K562 (cell line): ENCODE results near the gene DUSP28. TPM values are rescaled to one million over a fixed set of nuclear protein-coding genes. Genes with fewer than 3 reads are reported as not detected.

Experiments used
- CHD7 ChIP-seq: fragments of 200-600 bp; sonication (generic); IDR thresholded peaks from one replicate; pipeline ENCODE4 v1.6.1; 2012; ENCODE audit warnings: mild to moderate bottlenecking, low read depth, low read length, inconsistent platforms
- CREB3 ChIP-seq: fragments of 450-650 bp; conservative IDR thresholded peaks from 2 replicates; pipeline ENCODE4 v1.6.1; 2016; ENCODE audit warnings: missing genetic modification characterization, low read depth, mild to moderate bottlenecking, missing compliant biosample characterization, moderate library complexity
- ETV6 ChIP-seq, 3 experiments: fragments of 150-350 bp in 1 of 3; sonication (generic) in 1 of 3; formaldehyde crosslinking in 1 of 3; IDR thresholded peaks; 2 replicates each; pipeline versions ENCODE4 v1.6.1 to v1.8.0; 2014 to 2022; ENCODE audit warnings: borderline replicate concordance in 2 of 3, low read depth in 2 of 3, antibody characterized with exemption in 1 of 3, low read length in 1 of 3, mild to moderate bottlenecking in 1 of 3, missing genetic modification reagents in 1 of 3
- HOMEZ ChIP-seq: fragments of 250-450 bp; sonication (Bioruptor Pico); IDR thresholded peaks from 2 replicates; pipeline ENCODE4 v1.4.0; 2020; ENCODE audit warnings: mild to moderate bottlenecking, moderate library complexity
- JUND ChIP-seq, 2 experiments: IDR thresholded peaks; 2 replicates in 1 of 2; 3 replicates in 1 of 2; pipeline ENCODE4 v1.6.1; 2011; ENCODE audit warnings: borderline replicate concordance in 2 of 2, low read depth in 2 of 2, low read length in 2 of 2, improper control_type of control experiment in 1 of 2, missing biosample characterization in 1 of 2, missing genetic modification characterization in 1 of 2, missing genetic modification reagents in 1 of 2
- KLF1 ChIP-seq: fragments of 450-650 bp; IDR thresholded peaks from 2 replicates; pipeline ENCODE4 v1.6.1; 2016; ENCODE audit warnings: missing genetic modification characterization, missing compliant biosample characterization
- NFRKB ChIP-seq: fragments of 450-650 bp; IDR thresholded peaks from 2 replicates; pipeline ENCODE4 v1.6.1; 2016; ENCODE audit warnings: low read depth
- SAFB ChIP-seq: fragments of 200-400 bp; formaldehyde crosslinking; IDR thresholded peaks from 2 replicates; pipeline ENCODE4 v1.6.1; 2017; ENCODE audit warnings: low read depth, low read length, borderline replicate concordance
- SMARCA4 ChIP-seq: fragments of 450-650 bp; IDR thresholded peaks from 2 replicates; pipeline ENCODE4 v1.6.1; 2016
- ZFP30 ChIP-seq: fragments of 250-450 bp; sonication (Bioruptor Pico); IDR thresholded peaks from 2 replicates; pipeline ENCODE4 v1.8.0; 2022; ENCODE audit warnings: moderate library complexity, mild to moderate bottlenecking, inconsistent platforms, borderline replicate concordance
- ZNF444 ChIP-seq: fragments of 250-450 bp; sonication (Bioruptor Pico); IDR thresholded peaks from 2 replicates; pipeline ENCODE4 v1.4.0; 2020; ENCODE audit warnings: mild to moderate bottlenecking, moderate library complexity
- polyA plus RNA-seq, 8 experiments: library from polyadenylated mRNA; depleted of rRNA in 4 of 8; stranded (reverse) in 5 of 8; unstranded in 3 of 8; fragments of >200 nt; fragmentation: Nextera tagmentation in 2 of 8; fragmentation: Illumina TruSeq in 1 of 8; extraction: Ambion mirVana in 2 of 8; extraction: Trizol in 1 of 8; gene quantifications; 2 replicates each; pipeline versions ENCODE4 v1.2.1 to v1.2.3, GENCODE V29; 2011 to 2014; ENCODE audit warnings: inconsistent platforms in 1 of 8, missing spikeins in 1 of 8
- total RNA-seq, 7 experiments: library from RNA; depleted of rRNA in 6 of 7; stranded (reverse); fragments of >200 nt in 6 of 7; fragmentation: Illumina TruSeq in 2 of 7; extraction: Trizol in 2 of 7; gene quantifications; 2 replicates each; pipeline versions ENCODE4 v1.2.1 to v1.2.3, GENCODE V29; 2011 to 2021; ENCODE audit warnings: low replicate concordance in 1 of 7

DUSP28 gene
- total and polyA plus RNA-seq, 9 of the 15 experiments (the other 6 are each of a cell fraction or from before 2014, with no cell fraction given): 2.8 to 8.1 (median 4.2) TPM

- TF ChIP-seq CHD7: no peak
- TF ChIP-seq ETV6 (IDR thresholded peaks at IDR 0.05; ENCODE audit: borderline replicate concordance in 1 of 2, low read depth in 2 of 2, low read length in 1 of 2): no peak
- TF ChIP-seq ETV6 (CRISPR knock-in tag; IDR thresholded peaks at IDR 0.05; ENCODE audit: borderline replicate concordance): no peak
- TF ChIP-seq SMARCA4: no peak
- no peak for TF ChIP-seq JUND (IDR thresholded peaks at IDR 0.05; ENCODE audit: borderline replicate concordance, low read depth, low read length)
- no peak for TF ChIP-seq JUND (tag; IDR thresholded peaks at IDR 0.05; ENCODE audit: borderline replicate concordance, low read depth, low read length)
- TF ChIP-seq ZFP30 (CRISPR knock-in tag): no peak
- no peak for TF ChIP-seq ZNF444 (CRISPR knock-in tag)
- no peak for TF ChIP-seq SAFB
- no peak for TF ChIP-seq CREB3 (tag)
- TF ChIP-seq KLF1 (tag): no peak
- no peak; the same call in none of the 2 replicates for TF ChIP-seq NFRKB
- no peak; the same call in 1 of the 2 replicates for TF ChIP-seq HOMEZ
Observed at GRCh38 chr2:240566203-240567136, 6.3 kb downstream of the DUSP28 start (continued).
